ENCODE results near the gene DIP2C.

Gene DIP2C

GRCh38 chr10:389261-389790 lies 300.1 kb downstream of the DIP2C start:
- DNase-seq (no peak), ATAC-seq (no peak)

GRCh38 chr10:388661-389045 lies 300.8 kb downstream of the DIP2C start:
- ATAC-seq (no peak), DNase-seq (no peak)

- ATAC-seq = no peak
- DNase-seq = no peak
Measured at GRCh38 chr10:387909-388660, 301.4 kb downstream of the DIP2C start.

GRCh38 chr10:387593-387891 lies 301.9 kb downstream of the DIP2C start:
- DNase-seq (no peak), ATAC-seq (no peak)

- DNase-seq = no peak
Measured at GRCh38 chr10:386771-387592, 302.5 kb downstream of the DIP2C start.

GRCh38 chr10:385571-386300 lies 303.7 kb downstream of the DIP2C start:
- ATAC-seq = no peak
- DNase-seq = no peak

More at GRCh38 chr10:386771-387592, 302.5 kb downstream of the DIP2C start:
- no peak for ATAC-seq

- ATAC-seq (no peak), DNase-seq (no peak)
Measured at GRCh38 chr10:384538-385305, 304.7 kb downstream of the DIP2C start.

- ATAC-seq (no peak), DNase-seq (no peak)
Measured at GRCh38 chr10:383519-383918, 305.9 kb downstream of the DIP2C start.

GRCh38 chr10:381805-382204 lies 307.7 kb downstream of the DIP2C start:
- DNase-seq (peak; percentile 8), ATAC-seq (peak; percentile 60)

GRCh38 chr10:381346-381745 lies 308.1 kb downstream of the DIP2C start:
- DNase-seq (no peak), ATAC-seq (no peak)

GRCh38 chr10:380313-380940 lies 309.0 kb downstream of the DIP2C start:
- ATAC-seq = no peak
- DNase-seq = no peak

- no peak for DNase-seq
- ATAC-seq = no peak
Measured at GRCh38 chr10:378930-379704, 310.4 kb downstream of the DIP2C start.

GRCh38 chr10:378230-378929 lies 311.1 kb downstream of the DIP2C start:
- ATAC-seq (no peak), DNase-seq (no peak)

- ATAC-seq = no peak
- DNase-seq = no peak
Measured at GRCh38 chr10:377228-377627, 312.2 kb downstream of the DIP2C start.

- ATAC-seq (no peak), DNase-seq (no peak)
Measured at GRCh38 chr10:375815-376505, 313.5 kb downstream of the DIP2C start.

- DNase-seq (no peak), ATAC-seq (no peak)
Measured at GRCh38 chr10:374354-374753, 315.1 kb downstream of the DIP2C start.

GRCh38 chr10:373526-374309 lies 315.8 kb downstream of the DIP2C start:
- ATAC-seq (no peak), DNase-seq (no peak)

- ATAC-seq = no peak
- DNase-seq = no peak
Measured at GRCh38 chr10:373015-373414, 316.5 kb downstream of the DIP2C start.

GRCh38 chr10:372566-372965 lies 316.9 kb downstream of the DIP2C start:
- ATAC-seq (no peak), DNase-seq (no peak)

Measured in stimulated activated naive CD8-positive, alpha-beta T cell treated with anti-CD3 and anti-CD28 coated beads, Interleukin-15, Interleukin-2, amounts not matched to agents 100 U/mL and 50 U/mL, for 24 hours (primary cell).